HuH-7 (cell line): ENCODE measurements around the gene DCLK1.
"Not testable (repeated sequence)": the region's sequence is repeated elsewhere in the genome, so short reads cannot be mapped to it uniquely, and the experiment has no call there.

ENCODE experiments used
- DNase-seq: peaks from one replicate; pipeline ENCODE4 v3.0.0; 2011; ENCODE audit warnings: low spot score

DCLK1 gene

GRCh38 chr13:35984287-35984686 is 146.9 kb downstream of the DCLK1 start:
- no peak for DNase-seq

GRCh38 chr13:35983703-35984102 is 147.5 kb downstream of the DCLK1 start:
- not testable (repeated sequence) for DNase-seq

- DNase-seq, result no peak
Measured at GRCh38 chr13:35983206-35983605, 148.0 kb downstream of the DCLK1 start.

- DNase-seq, result no peak
Measured at GRCh38 chr13:35979361-35979951, 151.7 kb downstream of the DCLK1 start.

- DNase-seq, result peak; percentile 32
Measured at GRCh38 chr13:35978607-35979316, 152.4 kb downstream of the DCLK1 start.

- DNase-seq, result no peak
Measured at GRCh38 chr13:35977060-35977459, 154.1 kb downstream of the DCLK1 start.

GRCh38 chr13:35976126-35976525 is 155.1 kb downstream of the DCLK1 start:
- no peak for DNase-seq

GRCh38 chr13:35966951-35967350 is 164.2 kb downstream of the DCLK1 start:
- DNase-seq, result not testable (repeated sequence)

GRCh38 chr13:35966024-35966423 is 165.2 kb downstream of the DCLK1 start:
- no peak for DNase-seq

GRCh38 chr13:35965226-35965927 is 165.8 kb downstream of the DCLK1 start:
- DNase-seq, result no peak

- no peak for DNase-seq
Measured at GRCh38 chr13:35964863-35965180, 166.4 kb downstream of the DCLK1 start.

GRCh38 chr13:35964011-35964862 is 166.9 kb downstream of the DCLK1 start:
- DNase-seq, result no peak

- no peak for DNase-seq
Measured at GRCh38 chr13:35961461-35962220, 169.5 kb downstream of the DCLK1 start.

GRCh38 chr13:35961002-35961401 is 170.2 kb downstream of the DCLK1 start:
- no peak for DNase-seq

GRCh38 chr13:35957996-35958395 is 173.2 kb downstream of the DCLK1 start:
- no peak for DNase-seq

GRCh38 chr13:35957241-35957731 is 173.9 kb downstream of the DCLK1 start:
- DNase-seq, result no peak

- DNase-seq, result no peak
Measured at GRCh38 chr13:35956074-35956473, 175.1 kb downstream of the DCLK1 start.

GRCh38 chr13:35954207-35954560 is 177.0 kb downstream of the DCLK1 start:
- DNase-seq, result no peak

- DNase-seq, result peak; percentile 21
Measured at GRCh38 chr13:35953537-35954206, 177.5 kb downstream of the DCLK1 start.

GRCh38 chr13:35947315-35947714 is 183.9 kb downstream of the DCLK1 start:
- DNase-seq, result no peak

- no peak for DNase-seq
Measured at GRCh38 chr13:35945368-35945767, 185.8 kb downstream of the DCLK1 start.
